Measurements from ENCODE around the gene PLXNA4. TPM values are rescaled to one million over a fixed set of nuclear protein-coding genes. Genes with fewer than 3 reads are reported as not detected.

The PLXNA4 gene
- total RNA-seq, 1 donor from 2014 or later = 103 TPM

- DNase-seq = no peak
Observed at GRCh38 chr7:132078891-132079735, 497.2 kb downstream of the PLXNA4 start.

DNA sequence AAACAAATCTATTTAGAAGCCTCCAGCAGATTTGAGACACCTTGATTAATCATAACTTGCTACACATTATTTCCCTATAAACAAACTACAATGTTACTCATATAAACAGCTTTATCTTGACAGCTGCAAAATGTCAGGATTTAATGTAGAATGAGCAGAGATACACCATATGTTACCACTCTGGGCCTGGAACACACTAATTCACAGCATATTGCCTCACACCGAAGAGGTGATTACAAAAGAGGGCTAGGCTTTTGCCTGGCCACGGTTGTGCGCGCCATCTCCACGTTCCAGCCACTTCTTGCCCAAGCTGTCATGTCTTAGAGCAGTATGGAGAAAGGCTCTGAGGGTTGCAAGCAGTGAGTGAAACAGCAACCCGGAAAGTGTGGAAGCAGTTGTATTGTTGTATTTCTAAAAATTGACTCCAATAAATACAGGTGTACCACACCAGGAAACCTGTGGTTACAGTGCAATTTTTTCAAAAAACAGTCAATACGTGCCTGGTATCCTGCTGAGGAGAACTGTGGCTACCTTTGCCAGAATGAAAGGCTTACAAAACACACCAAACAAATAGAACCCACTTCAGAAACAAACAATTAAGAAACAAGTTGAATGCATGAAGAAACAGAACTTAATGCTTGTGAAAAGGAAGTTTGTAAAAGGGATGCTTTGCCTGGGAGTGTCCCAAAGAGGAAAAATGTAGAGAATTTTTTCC lies 498.1 kb downstream of the PLXNA4 start:
- DNase-seq = no peak

DNA sequence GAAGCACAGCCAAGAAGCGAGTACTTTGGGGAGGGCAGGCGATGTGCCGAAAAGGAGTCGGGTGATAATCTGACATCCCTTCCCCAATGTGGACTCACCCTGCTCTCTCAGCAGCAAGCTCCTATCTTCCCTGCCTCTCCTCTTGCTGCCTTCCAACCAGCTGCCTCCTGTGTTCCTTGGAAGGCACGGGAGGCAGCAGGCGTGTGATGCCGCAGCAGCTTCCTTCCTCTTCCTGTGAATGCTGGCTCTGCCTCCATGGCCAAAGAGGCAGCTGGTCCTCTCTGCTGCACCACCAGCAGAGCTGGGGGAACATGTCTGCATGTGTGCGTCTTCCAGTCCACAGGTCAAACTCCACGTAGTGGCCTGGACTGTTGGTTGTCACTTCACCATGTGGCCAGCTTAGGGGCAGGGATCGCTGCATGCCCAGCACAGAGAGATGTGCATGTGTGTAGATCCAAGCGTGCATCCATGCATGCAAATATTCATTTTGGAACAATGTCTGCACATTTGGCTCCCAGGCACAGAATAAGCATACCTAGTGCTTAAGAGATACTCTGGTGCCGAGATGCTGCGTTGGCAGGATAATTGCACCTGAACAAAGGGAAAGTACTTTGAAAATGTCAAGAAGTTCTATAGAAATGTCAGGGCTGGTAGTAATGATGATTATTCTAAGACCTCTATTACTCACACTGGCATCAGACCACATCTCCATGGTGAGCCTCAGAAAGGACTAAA lies 499.8 kb downstream of the PLXNA4 start:
- DNase-seq = no peak

- DNase-seq = no peak
Observed at GRCh38 chr7:132075515-132075914, 500.8 kb downstream of the PLXNA4 start.

DNA sequence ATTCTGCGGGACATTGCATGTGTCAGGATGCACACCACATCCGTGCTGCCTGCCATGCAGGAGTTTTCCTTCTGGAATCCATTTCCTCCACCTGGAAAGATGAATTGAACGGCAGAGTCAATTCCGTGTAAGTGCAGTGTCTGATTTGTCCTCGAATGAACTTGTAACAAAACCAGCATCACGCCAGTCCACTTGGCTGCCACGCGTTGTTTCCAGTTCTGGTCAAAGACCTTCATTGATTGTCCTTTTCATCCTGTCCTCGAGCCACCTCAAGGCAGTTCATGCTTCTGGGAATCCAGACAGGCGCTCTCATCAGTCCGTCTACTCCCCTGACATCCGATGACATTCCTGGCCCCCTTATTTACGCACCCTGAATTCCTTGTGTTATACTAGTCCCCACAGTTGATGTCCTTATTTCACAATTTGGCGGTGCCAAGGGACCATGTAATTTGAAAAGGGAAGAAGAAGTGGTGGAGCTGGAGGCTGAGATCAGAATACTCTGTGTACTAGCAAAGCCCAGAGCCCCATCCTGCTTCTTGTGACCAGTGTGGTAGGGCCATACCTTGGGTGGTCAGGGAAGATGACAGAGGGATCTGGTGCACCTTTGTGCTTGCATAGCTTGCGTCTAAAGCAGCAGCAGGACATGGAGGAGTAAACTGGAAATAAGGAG lies 502.2 kb downstream of the PLXNA4 start:
- no peak for DNase-seq
